ENCODE data around the gene SCUBE3. TPM values are rescaled to one million over a fixed set of nuclear protein-coding genes. Genes with fewer than 3 reads are reported as not detected.

Gene SCUBE3
- total RNA-seq, 1 donor from 2014 or later: 0.02 TPM

- Mint-ChIP-seq H3K4me1 (no peaks in the 10 kb centered on the region), H3K9me3 (no peaks in the 10 kb centered on the region), H3K27ac (no peak overlapping the region), H3K36me3 (ENCODE audit: low read depth) (no peaks in the 10 kb centered on the region), H3K4me3 (no peak overlapping the region), H3K27me3 (peaks cover 2% of the 10 kb centered on the region)
- no peak for DNase-seq
- intact Hi-C loops (cut with micrococcal nuclease): loop anchor here (10.0 kb wide), 1 partner anchor 315 kb away; no protein-coding TSS in a partner anchor
Observed at GRCh38 chr6:35229304-35229703, 15.5 kb downstream of the SCUBE3 start.

- intact Hi-C loops (cut with micrococcal nuclease): no loop called here
- Mint-ChIP-seq H3K36me3 (ENCODE audit: low read depth) (no peaks in the 10 kb centered on the region), H3K9me3 (no peaks in the 10 kb centered on the region), H3K27me3 (peaks cover 2% of the 10 kb centered on the region), H3K4me3 (no peak overlapping the region), H3K4me1 (no peaks in the 10 kb centered on the region), H3K27ac (no peak overlapping the region)
- no peak for DNase-seq
Observed at GRCh38 chr6:35230498-35230897, 16.7 kb downstream of the SCUBE3 start.

GRCh38 chr6:35230950-35231349 is 17.2 kb downstream of the SCUBE3 start:
- no peak overlapping the region for H3K4me3 Mint-ChIP-seq
- intact Hi-C loops (cut with micrococcal nuclease): no loop called here
- H3K27me3 Mint-ChIP-seq: peaks cover 2% of the 10 kb centered on the region
- H3K27ac Mint-ChIP-seq: no peak overlapping the region
- H3K36me3 Mint-ChIP-seq (ENCODE audit: low read depth): no peaks in the 10 kb centered on the region
- H3K9me3 Mint-ChIP-seq: no peaks in the 10 kb centered on the region
- DNase-seq: no peak
- H3K4me1 Mint-ChIP-seq: no peaks in the 10 kb centered on the region

- no peak for DNase-seq
- no peaks in the 10 kb centered on the region for H3K4me1 Mint-ChIP-seq
- no peak overlapping the region for H3K27ac Mint-ChIP-seq
- H3K9me3 Mint-ChIP-seq: no peaks in the 10 kb centered on the region
- intact Hi-C loops (cut with micrococcal nuclease): no loop called here
- no peaks in the 10 kb centered on the region for H3K36me3 Mint-ChIP-seq (ENCODE audit: low read depth)
- peaks cover 2% of the 10 kb centered on the region for H3K27me3 Mint-ChIP-seq
- H3K4me3 Mint-ChIP-seq: no peak overlapping the region
Observed at GRCh38 chr6:35231563-35231962, 17.8 kb downstream of the SCUBE3 start.

- Mint-ChIP-seq H3K36me3 (ENCODE audit: low read depth) (no peaks in the 10 kb centered on the region), H3K27ac (no peak overlapping the region), H3K27me3 (no peaks in the 10 kb centered on the region), H3K4me1 (no peaks in the 10 kb centered on the region), H3K9me3 (no peaks in the 10 kb centered on the region), H3K4me3 (no peak overlapping the region)
- intact Hi-C loops (cut with micrococcal nuclease): no loop called here
- no peak for DNase-seq
Observed at GRCh38 chr6:35234901-35235300, 21.1 kb downstream of the SCUBE3 start.

- Mint-ChIP-seq H3K27ac (no peak overlapping the region), H3K4me3 (no peak overlapping the region), H3K36me3 (ENCODE audit: low read depth) (no peaks in the 10 kb centered on the region), H3K27me3 (no peaks in the 10 kb centered on the region), H3K9me3 (no peaks in the 10 kb centered on the region), H3K4me1 (peaks cover 2% of the 10 kb centered on the region)
- intact Hi-C loops (cut with micrococcal nuclease): no loop called here
- no peak for DNase-seq
Observed at GRCh38 chr6:35236223-35236622, 22.5 kb downstream of the SCUBE3 start.

- intact Hi-C loops (cut with micrococcal nuclease): no loop called here
- H3K27ac Mint-ChIP-seq: no peak overlapping the region
- no peaks in the 10 kb centered on the region for H3K9me3 Mint-ChIP-seq
- H3K36me3 Mint-ChIP-seq (ENCODE audit: low read depth): no peaks in the 10 kb centered on the region
- no peak for DNase-seq
- H3K27me3 Mint-ChIP-seq: no peaks in the 10 kb centered on the region
- no peak overlapping the region for H3K4me3 Mint-ChIP-seq
- peaks cover 2% of the 10 kb centered on the region for H3K4me1 Mint-ChIP-seq
Observed at GRCh38 chr6:35237476-35237875, 23.7 kb downstream of the SCUBE3 start.

GRCh38 chr6:35238843-35239289 is 25.1 kb downstream of the SCUBE3 start:
- Mint-ChIP-seq H3K27me3 (no peaks in the 10 kb centered on the region), H3K36me3 (ENCODE audit: low read depth) (no peaks in the 10 kb centered on the region), H3K27ac (no peak overlapping the region), H3K4me1 (peaks cover 2% of the 10 kb centered on the region), H3K9me3 (no peaks in the 10 kb centered on the region), H3K4me3 (no peak overlapping the region)
- DNase-seq: no peak
- intact Hi-C loops (cut with micrococcal nuclease): no loop called here

GRCh38 chr6:35239581-35239980 is 25.8 kb downstream of the SCUBE3 start:
- peaks cover 2% of the 10 kb centered on the region for H3K4me1 Mint-ChIP-seq
- H3K27me3 Mint-ChIP-seq: no peaks in the 10 kb centered on the region
- peaks cover 1% of the 10 kb centered on the region for H3K36me3 Mint-ChIP-seq (ENCODE audit: low read depth)
- no peak overlapping the region for H3K27ac Mint-ChIP-seq
- no peak for DNase-seq
- intact Hi-C loops (cut with micrococcal nuclease): no loop called here
- no peaks in the 10 kb centered on the region for H3K9me3 Mint-ChIP-seq
- no peak overlapping the region for H3K4me3 Mint-ChIP-seq

- DNase-seq: peak; percentile 94
- H3K27me3 Mint-ChIP-seq: no peaks in the 10 kb centered on the region
- H3K4me3 Mint-ChIP-seq: no peak overlapping the region
- H3K4me1 Mint-ChIP-seq: peaks cover 4% of the 10 kb centered on the region
- H3K27ac Mint-ChIP-seq: no peak overlapping the region
- no peaks in the 10 kb centered on the region for H3K9me3 Mint-ChIP-seq
- intact Hi-C loops (cut with micrococcal nuclease): loop anchor here (1.0 to 2.0 kb wide), 3 partner anchors 93 to 255 kb away; partner anchors contain the start of gene TCP11
- H3K36me3 Mint-ChIP-seq (ENCODE audit: low read depth): peaks cover 2% of the 10 kb centered on the region
Observed at GRCh38 chr6:35240838-35241801, 27.4 kb downstream of the SCUBE3 start.

- Mint-ChIP-seq H3K9me3 (no peaks in the 10 kb centered on the region), H3K4me3 (no peak overlapping the region), H3K27me3 (no peaks in the 10 kb centered on the region), H3K4me1 (peaks cover 4% of the 10 kb centered on the region), H3K36me3 (ENCODE audit: low read depth) (peaks cover 2% of the 10 kb centered on the region), H3K27ac (no peak overlapping the region)
- intact Hi-C loops (cut with micrococcal nuclease): no loop called here
- no peak for DNase-seq
Observed at GRCh38 chr6:35242486-35242885, 28.7 kb downstream of the SCUBE3 start.

- no peak overlapping the region for H3K4me3 Mint-ChIP-seq
- DNase-seq: no peak
- intact Hi-C loops (cut with micrococcal nuclease): no loop called here
- H3K27me3 Mint-ChIP-seq: no peaks in the 10 kb centered on the region
- peaks cover 8% of the 10 kb centered on the region for H3K4me1 Mint-ChIP-seq
- peaks cover 2% of the 10 kb centered on the region for H3K36me3 Mint-ChIP-seq (ENCODE audit: low read depth)
- H3K27ac Mint-ChIP-seq: no peak overlapping the region
- no peaks in the 10 kb centered on the region for H3K9me3 Mint-ChIP-seq
Observed at GRCh38 chr6:35242906-35243305, 29.1 kb downstream of the SCUBE3 start.

- Mint-ChIP-seq H3K27ac (no peak overlapping the region), H3K36me3 (ENCODE audit: low read depth) (peaks cover 2% of the 10 kb centered on the region), H3K4me1 (peaks cover 13% of the 10 kb centered on the region), H3K27me3 (no peaks in the 10 kb centered on the region), H3K9me3 (no peaks in the 10 kb centered on the region), H3K4me3 (no peak overlapping the region)
- intact Hi-C loops (cut with micrococcal nuclease): no loop called here
- DNase-seq: no peak
Observed at GRCh38 chr6:35243386-35243958, 29.7 kb downstream of the SCUBE3 start.

- H3K27ac Mint-ChIP-seq: no peak overlapping the region
- H3K27me3 Mint-ChIP-seq: no peaks in the 10 kb centered on the region
- no peak for DNase-seq
- peaks cover 2% of the 10 kb centered on the region for H3K36me3 Mint-ChIP-seq (ENCODE audit: low read depth)
- intact Hi-C loops (cut with micrococcal nuclease): no loop called here
- H3K9me3 Mint-ChIP-seq: no peaks in the 10 kb centered on the region
- no peak overlapping the region for H3K4me3 Mint-ChIP-seq
- peaks cover 22% of the 10 kb centered on the region for H3K4me1 Mint-ChIP-seq
Observed at GRCh38 chr6:35244551-35244950, 30.8 kb downstream of the SCUBE3 start.
